Endothelial cell (in vitro differentiated cells): Measurements from ENCODE around the gene LRSAM1. TPM values are rescaled to one million over a fixed set of nuclear protein-coding genes. Genes with fewer than 3 reads are reported as not detected.

Experiments used
- DNase-seq: peaks from one replicate; pipeline ENCODE4 v3.0.0; 2021; ENCODE audit warnings: low spot score
- H3K27ac Mint-ChIP-seq: one replicate; pipeline ENCODE4 v1.8.0; 2021; ENCODE audit warnings: mixed read lengths, inconsistent platforms; ENCODE audit not compliant: unreplicated experiment
- H3K27me3 Mint-ChIP-seq: one replicate; pipeline ENCODE4 v1.8.0; 2021; ENCODE audit warnings: mild to moderate bottlenecking, moderate library complexity, mixed read lengths, inconsistent platforms; ENCODE audit not compliant: unreplicated experiment
- H3K36me3 Mint-ChIP-seq: one replicate; pipeline ENCODE4 v1.8.0; 2021; ENCODE audit warnings: mild to moderate bottlenecking, low read depth, mixed read lengths, inconsistent platforms; ENCODE audit not compliant: unreplicated experiment
- H3K4me1 Mint-ChIP-seq: one replicate; pipeline ENCODE4 v1.8.0; 2021; ENCODE audit warnings: mild to moderate bottlenecking, mixed read lengths, inconsistent platforms; ENCODE audit not compliant: unreplicated experiment
- H3K4me3 Mint-ChIP-seq: one replicate; pipeline ENCODE4 v1.8.0; 2021; ENCODE audit warnings: mild to moderate bottlenecking, mixed read lengths, inconsistent platforms; ENCODE audit not compliant: unreplicated experiment
- H3K9me3 Mint-ChIP-seq: one replicate; pipeline ENCODE4 v1.8.0; 2021; ENCODE audit warnings: mixed read lengths, inconsistent platforms; ENCODE audit not compliant: unreplicated experiment
- total RNA-seq: library from RNA; stranded (reverse); fragmentation: NEBNext Ultra II Directional; extraction: Animal tissue kit (Norgen Biotek cat#: 25700); gene quantifications from one replicate; pipeline ENCODE4 v1.2.1, GENCODE V29; 2021; ENCODE audit not compliant: unreplicated experiment
- TF ChIP-seq, protein P1 (sequence below): fragments of 200-600 bp; sonication (generic); IDR thresholded peaks from one replicate; pipeline ENCODE4 v1.5.0; 2021; ENCODE audit warnings: antibody characterized with exemption; ENCODE audit not compliant: unreplicated experiment

LRSAM1 gene
- total RNA-seq, 1 donor from 2014 or later, result 22.6 TPM

DNA sequence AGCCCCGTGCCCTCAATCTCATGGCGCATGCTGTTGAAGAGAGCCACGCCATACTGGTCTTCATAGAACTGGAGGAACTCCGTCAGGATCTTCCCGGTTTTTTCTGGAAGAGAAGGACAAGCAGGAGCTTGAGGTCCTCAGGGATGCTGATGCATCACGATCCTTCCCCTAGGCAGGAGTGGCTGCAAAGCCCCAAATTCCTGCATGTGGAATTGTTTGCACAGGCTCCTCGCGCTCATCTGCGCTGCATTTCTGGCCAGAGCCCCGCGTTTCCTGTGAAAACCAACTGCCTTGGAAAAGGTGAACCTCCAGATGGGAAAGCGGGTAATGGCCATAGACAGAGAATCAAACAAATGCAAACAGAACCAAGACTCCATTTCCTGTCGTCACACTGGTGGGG is 80.4 kb downstream of the LRSAM1 start:
- Mint-ChIP-seq H3K4me3 (peak overlapping the region; percentile 51), H3K9me3 (no peaks in the 10 kb centered on the region), H3K27ac (peak overlapping the region; percentile 88), H3K27me3 (peaks cover 20% of the 10 kb centered on the region), H3K36me3 (peaks cover 23% of the 10 kb centered on the region), H3K4me1 (peaks cover 51% of the 10 kb centered on the region)
- no peak for DNase-seq
- TF ChIP-seq, protein P1, sequence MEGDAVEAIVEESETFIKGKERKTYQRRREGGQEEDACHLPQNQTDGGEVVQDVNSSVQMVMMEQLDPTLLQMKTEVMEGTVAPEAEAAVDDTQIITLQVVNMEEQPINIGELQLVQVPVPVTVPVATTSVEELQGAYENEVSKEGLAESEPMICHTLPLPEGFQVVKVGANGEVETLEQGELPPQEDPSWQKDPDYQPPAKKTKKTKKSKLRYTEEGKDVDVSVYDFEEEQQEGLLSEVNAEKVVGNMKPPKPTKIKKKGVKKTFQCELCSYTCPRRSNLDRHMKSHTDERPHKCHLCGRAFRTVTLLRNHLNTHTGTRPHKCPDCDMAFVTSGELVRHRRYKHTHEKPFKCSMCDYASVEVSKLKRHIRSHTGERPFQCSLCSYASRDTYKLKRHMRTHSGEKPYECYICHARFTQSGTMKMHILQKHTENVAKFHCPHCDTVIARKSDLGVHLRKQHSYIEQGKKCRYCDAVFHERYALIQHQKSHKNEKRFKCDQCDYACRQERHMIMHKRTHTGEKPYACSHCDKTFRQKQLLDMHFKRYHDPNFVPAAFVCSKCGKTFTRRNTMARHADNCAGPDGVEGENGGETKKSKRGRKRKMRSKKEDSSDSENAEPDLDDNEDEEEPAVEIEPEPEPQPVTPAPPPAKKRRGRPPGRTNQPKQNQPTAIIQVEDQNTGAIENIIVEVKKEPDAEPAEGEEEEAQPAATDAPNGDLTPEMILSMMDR, result no peak

DNA sequence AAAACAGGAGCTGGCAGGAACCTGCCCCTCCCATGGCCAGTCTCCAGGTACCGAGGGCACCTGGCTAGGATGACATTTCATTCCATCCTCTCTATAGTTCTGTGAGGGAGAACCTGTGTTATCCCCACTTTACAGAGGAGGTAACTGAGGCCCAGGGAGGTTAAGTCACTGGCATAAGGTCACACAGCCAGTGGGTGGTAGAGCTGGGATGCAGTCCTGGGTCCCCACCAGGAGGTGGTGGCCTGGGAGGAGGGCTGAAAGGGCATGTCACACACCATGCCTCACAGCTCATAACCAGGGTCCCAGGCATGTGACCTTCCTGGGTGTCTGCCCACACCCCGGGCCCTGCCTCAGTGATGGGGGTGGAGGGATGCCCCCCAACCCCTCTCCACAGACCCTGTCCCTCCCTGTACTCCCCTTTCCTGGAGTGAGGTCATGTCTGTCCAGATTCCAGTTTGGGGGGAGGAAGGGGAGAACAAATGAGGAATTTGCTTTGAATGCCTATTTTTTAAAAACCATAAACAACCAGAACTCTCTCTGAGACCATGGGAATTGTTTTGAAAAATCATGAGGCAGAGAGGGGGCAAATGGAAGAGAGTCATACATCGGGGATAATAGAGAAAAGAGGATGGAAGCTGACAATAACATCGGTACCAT is 83.1 kb downstream of the LRSAM1 start:
- H3K27me3 Mint-ChIP-seq, result peaks cover 12% of the 10 kb centered on the region
- H3K4me3 Mint-ChIP-seq, result no peak overlapping the region
- peaks cover 16% of the 10 kb centered on the region for H3K36me3 Mint-ChIP-seq
- TF ChIP-seq, protein P1, result no peak
- peaks cover 49% of the 10 kb centered on the region for H3K4me1 Mint-ChIP-seq
- no peak for DNase-seq
- no peaks in the 10 kb centered on the region for H3K9me3 Mint-ChIP-seq
- H3K27ac Mint-ChIP-seq, result no peak overlapping the region

DNA sequence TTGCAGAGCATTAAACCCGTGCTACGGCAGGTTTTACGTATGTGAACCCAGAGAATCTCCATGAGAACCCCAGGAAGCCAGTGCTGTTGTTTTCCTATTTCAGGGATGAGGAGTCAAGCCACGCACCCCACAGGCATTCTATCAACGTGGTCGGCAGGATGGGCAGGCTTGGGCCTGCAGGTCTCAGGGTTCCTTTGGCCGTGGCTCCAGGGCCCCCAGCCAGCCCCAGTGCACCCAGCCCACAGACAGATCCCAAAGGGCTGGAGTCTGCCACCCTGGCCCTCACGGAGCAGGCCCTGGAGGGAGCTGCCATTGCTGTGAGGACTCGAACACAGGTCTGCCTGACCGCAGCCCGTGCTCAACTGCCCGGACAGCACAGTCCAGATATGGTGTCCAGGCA is 83.6 kb downstream of the LRSAM1 start:
- H3K27ac Mint-ChIP-seq, result no peak overlapping the region
- peaks cover 16% of the 10 kb centered on the region for H3K36me3 Mint-ChIP-seq
- H3K9me3 Mint-ChIP-seq, result no peaks in the 10 kb centered on the region
- peaks cover 45% of the 10 kb centered on the region for H3K4me1 Mint-ChIP-seq
- H3K27me3 Mint-ChIP-seq, result peaks cover 12% of the 10 kb centered on the region
- TF ChIP-seq, protein P1, result no peak
- no peak overlapping the region for H3K4me3 Mint-ChIP-seq
- no peak for DNase-seq

DNA sequence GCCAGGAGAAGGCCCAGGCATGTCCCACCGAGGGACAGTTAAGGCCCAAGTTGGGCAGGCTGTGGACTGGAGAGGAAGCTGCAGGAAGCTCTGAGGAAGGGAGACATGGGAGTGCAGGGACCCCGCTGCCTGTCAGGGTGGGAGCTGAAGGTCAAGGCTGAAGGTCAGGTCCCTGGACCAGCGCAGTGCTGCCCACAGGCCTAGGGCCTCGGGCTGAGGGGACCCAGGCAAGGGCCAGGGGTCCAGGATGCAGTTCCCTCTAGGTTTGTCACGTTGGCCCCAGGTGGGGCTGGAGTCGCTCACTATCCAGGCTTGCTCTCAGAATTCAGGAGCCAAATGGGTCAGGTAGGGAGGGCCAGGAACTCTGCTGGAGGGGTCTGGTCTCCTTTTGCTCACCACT is 84.1 kb downstream of the LRSAM1 start:
- DNase-seq, result no peak
- Mint-ChIP-seq H3K36me3 (peaks cover 15% of the 10 kb centered on the region), H3K4me1 (peaks cover 40% of the 10 kb centered on the region), H3K27me3 (peaks cover 12% of the 10 kb centered on the region), H3K27ac (peak overlapping the region; percentile 42), H3K4me3 (peak overlapping the region; percentile 37), H3K9me3 (no peaks in the 10 kb centered on the region)
- TF ChIP-seq, protein P1, result no peak

DNA sequence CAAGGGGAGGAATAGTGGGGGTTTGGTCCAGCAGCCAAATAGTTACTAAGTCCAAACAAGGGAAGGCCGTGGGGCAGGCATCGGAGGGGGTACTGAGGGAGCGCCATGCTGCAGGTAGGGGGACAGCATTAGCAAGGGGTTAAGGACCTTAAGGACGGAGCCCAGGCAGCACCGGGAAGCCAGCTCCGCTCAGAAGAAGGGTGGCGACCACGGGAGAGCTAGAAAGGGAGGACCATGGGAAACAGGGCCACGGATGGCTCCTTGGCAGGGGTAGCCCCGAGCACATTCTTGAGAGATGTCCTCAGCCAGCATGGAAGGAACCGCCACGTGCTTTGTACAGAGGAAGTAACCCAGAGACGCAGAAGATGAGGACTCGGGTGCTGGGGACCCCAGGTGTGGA is 84.5 kb downstream of the LRSAM1 start:
- Mint-ChIP-seq H3K9me3 (no peaks in the 10 kb centered on the region), H3K27ac (peak overlapping the region; percentile 42), H3K4me3 (peak overlapping the region; percentile 37), H3K27me3 (peaks cover 12% of the 10 kb centered on the region), H3K36me3 (peaks cover 13% of the 10 kb centered on the region), H3K4me1 (peaks cover 36% of the 10 kb centered on the region)
- DNase-seq, result no peak
- TF ChIP-seq, protein P1, result no peak
